Spleen (tissue), 7 donors: ENCODE measurements around the gene RAB8B.

ENCODE experiments used
- POLR2A ChIP-seq, 3 donors: fragments of 450-650 bp; IDR thresholded peaks; one replicate each; pipeline ENCODE4 v1.5.1; 2017; ENCODE audit warnings: antibody characterized with exemption in 3 of 3, mild to moderate bottlenecking in 1 of 3
- POLR2AphosphoS5 ChIP-seq, 3 donors: sonication (generic); formaldehyde crosslinking; IDR thresholded peaks; one replicate each; pipeline ENCODE4 v1.5.1; 2017; ENCODE audit warnings: antibody characterized with exemption in 3 of 3
- TF ChIP-seq, protein P1 (sequence below), 11 experiments: fragments of 200-600 bp in 7 of 11; fragments of 450-650 bp in 4 of 11; sonication (generic) in 4 of 11; IDR thresholded peaks in 8 of 11; conservative IDR thresholded peaks in 3 of 11; 1 replicate in 7 of 11; 2 replicates in 4 of 11; pipeline versions ENCODE4 v1.4.0 to v1.8.0; 2016 to 2021; ENCODE audit warnings: antibody characterized with exemption in 11 of 11, inconsistent platforms in 4 of 11, mild to moderate bottlenecking in 1 of 11
- donor health status: DM: no; HTN: no; CAD: no; lungs with moderate emphysema.
- donor health status: DM: no; HTN: no; CAD: no.
- donor health status: DM: no; HTN: no; CAD: no.

DNA sequence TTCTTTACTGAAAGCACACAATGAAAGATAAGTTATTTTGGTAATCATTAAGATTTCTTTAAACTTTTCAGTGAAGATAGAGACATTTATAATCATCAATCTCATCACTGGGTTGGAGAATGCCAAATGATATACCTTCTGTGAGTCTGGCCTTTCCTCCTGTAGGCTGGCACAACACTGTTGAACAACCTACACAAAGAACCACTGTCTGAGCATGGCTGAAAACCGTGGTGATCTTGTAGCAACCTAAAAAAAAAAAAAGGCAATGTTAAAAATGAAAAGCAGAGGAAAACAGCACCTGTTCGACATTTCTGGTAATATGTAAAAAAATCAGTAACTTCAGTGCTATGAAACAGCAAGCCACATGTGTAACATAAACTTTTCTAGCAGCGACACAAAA, 33.9 kb upstream of the RAB8B start:
- TF ChIP-seq, protein P1, sequence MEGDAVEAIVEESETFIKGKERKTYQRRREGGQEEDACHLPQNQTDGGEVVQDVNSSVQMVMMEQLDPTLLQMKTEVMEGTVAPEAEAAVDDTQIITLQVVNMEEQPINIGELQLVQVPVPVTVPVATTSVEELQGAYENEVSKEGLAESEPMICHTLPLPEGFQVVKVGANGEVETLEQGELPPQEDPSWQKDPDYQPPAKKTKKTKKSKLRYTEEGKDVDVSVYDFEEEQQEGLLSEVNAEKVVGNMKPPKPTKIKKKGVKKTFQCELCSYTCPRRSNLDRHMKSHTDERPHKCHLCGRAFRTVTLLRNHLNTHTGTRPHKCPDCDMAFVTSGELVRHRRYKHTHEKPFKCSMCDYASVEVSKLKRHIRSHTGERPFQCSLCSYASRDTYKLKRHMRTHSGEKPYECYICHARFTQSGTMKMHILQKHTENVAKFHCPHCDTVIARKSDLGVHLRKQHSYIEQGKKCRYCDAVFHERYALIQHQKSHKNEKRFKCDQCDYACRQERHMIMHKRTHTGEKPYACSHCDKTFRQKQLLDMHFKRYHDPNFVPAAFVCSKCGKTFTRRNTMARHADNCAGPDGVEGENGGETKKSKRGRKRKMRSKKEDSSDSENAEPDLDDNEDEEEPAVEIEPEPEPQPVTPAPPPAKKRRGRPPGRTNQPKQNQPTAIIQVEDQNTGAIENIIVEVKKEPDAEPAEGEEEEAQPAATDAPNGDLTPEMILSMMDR (IDR thresholded peaks at IDR 0.05 in 8 of 11, conservative IDR thresholded peaks at IDR 0.05 in 3 of 11): no peak
- TF ChIP-seq POLR2A (IDR thresholded peaks at IDR 0.05): no peak
- TF ChIP-seq POLR2AphosphoS5 (IDR thresholded peaks at IDR 0.05): no peak
